Natural killer cell treated with Interleukin-12 subunit alpha and Interleukin-12 subunit beta and Interleukin-15 and Interleukin-18, amount 100 ng/mL, for 72 hours (primary cell): ENCODE measurements around the gene ZNF213. TPM values are rescaled to one million over a fixed set of nuclear protein-coding genes. Genes with fewer than 3 reads are reported as not detected.

Source experiments
- ATAC-seq, 2 donors: fragments of 150-1000 bp; cut with Tn5 transposase in 1 of 2; sonication (Bioruptor Pico), chemical (Tn5 transposase) in 1 of 2; 2 replicates each; pipeline ENCODE4 v1.10.0; 2021
- DNase-seq: peaks from one replicate; pipeline ENCODE4 v3.0.0; 2022; ENCODE audit warnings: low spot score
- H3K27ac Mint-ChIP-seq, 2 donors: 1 replicate in 1 of 2; 2 replicates in 1 of 2; pipeline ENCODE4 v1.8.0; 2022; ENCODE audit warnings: mixed read lengths in 2 of 2, mild to moderate bottlenecking in 1 of 2, moderate library complexity in 1 of 2
- H3K27me3 Mint-ChIP-seq, 2 donors: 1 replicate in 1 of 2; 2 replicates in 1 of 2; pipeline ENCODE4 v1.8.0; 2022; ENCODE audit warnings: mixed read lengths in 2 of 2
- H3K36me3 Mint-ChIP-seq: one replicate; pipeline ENCODE4 v1.8.0; 2022; ENCODE audit warnings: mixed read lengths
- H3K4me1 Mint-ChIP-seq, 2 donors: 1 replicate in 1 of 2; 2 replicates in 1 of 2; pipeline ENCODE4 v1.8.0; 2022; ENCODE audit warnings: low read depth in 2 of 2, mixed read lengths in 2 of 2, mild to moderate bottlenecking in 1 of 2
- H3K4me3 Mint-ChIP-seq: one replicate; pipeline ENCODE4 v1.8.0; 2022; ENCODE audit warnings: mixed read lengths
- H3K9me3 Mint-ChIP-seq: 2 replicates; pipeline ENCODE4 v1.8.0; 2022; ENCODE audit warnings: mixed read lengths
- total RNA-seq, 2 donors: library from RNA; stranded (reverse); gene quantifications; one replicate each; pipeline ENCODE4 v1.2.3, GENCODE V29; 2022

Gene ZNF213
- total RNA-seq, 2 donors from 2014 or later, result 8.5 to 11.6 TPM

DNA sequence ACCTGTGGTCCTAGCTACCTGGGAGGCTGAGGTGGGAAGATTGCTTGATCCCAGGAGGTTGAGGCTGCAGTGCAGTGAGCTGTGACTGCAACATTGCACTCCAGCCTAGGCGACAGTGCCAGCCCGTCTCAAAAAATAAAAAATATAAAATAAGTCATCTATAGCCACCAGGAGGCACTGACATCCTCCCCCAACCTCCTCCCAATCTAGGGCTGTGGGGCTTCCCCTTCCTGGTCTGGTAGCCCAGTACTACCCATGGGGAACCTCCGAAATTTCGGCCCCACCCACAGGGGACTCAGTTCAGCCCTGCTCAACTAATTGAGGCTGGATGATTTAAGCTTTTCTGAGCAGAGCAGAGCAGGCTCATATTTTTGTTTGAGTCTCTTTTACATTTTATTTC, 39.0 kb upstream of the ZNF213 start:
- Mint-ChIP-seq H3K27ac (peak overlapping the region; percentile 87 to 92), H3K4me1 (peaks cover 23 to 24% of the 10 kb centered on the region in 2 donors), H3K27me3 (no peaks in the 10 kb centered on the region), H3K36me3 (no peaks in the 10 kb centered on the region), H3K9me3 (no peaks in the 10 kb centered on the region), H3K4me3 (peak overlapping the region; percentile 12)
- ATAC-seq (peak; percentile 80), DNase-seq (peak; percentile 85)

DNA sequence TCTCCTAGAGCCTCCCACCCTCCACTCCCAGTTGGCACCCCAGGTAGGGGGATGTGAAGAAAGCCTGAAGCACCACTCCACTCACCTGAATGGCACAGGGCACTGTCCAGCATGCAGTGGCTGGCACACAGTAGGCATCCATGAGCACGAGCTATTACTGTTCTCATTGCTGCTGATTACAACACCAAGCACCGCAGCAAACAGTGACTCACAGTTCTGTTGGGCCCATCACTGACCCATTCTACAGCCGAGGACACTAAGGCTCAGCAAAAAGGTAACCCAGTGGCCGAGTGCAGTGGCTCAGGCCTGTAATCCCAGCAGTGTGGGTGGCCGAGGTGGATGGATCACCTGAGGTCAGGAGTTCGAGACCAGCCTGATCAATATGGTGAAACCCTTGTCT, 38.5 kb upstream of the ZNF213 start:
- Mint-ChIP-seq H3K4me3 (no peak overlapping the region), H3K27me3 (no peaks in the 10 kb centered on the region), H3K27ac (peak overlapping the region in 1 of 2 donors; percentile 92), H3K9me3 (no peaks in the 10 kb centered on the region), H3K36me3 (no peaks in the 10 kb centered on the region), H3K4me1 (peaks cover 24 to 28% of the 10 kb centered on the region in 2 donors)
- ATAC-seq (no peak), DNase-seq (no peak)

DNA sequence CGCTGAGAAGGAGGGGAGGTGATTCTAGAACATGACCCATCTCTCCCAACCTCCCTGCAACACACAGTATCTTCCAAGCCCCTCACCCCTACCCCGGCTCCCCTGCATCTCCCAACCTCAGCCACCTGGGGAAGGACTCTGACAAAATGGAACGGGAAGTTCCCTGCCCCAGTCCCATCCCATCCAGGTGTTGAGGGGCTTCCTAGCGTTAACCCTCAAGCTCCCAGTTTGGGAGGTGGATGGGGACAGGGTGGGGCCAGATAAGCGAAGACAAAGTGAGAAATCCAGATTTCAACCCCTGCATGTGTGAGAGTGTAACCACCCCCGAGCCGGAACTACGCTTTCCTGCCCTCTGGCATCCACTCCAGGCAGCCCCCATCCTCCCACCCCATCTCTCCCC, 37.6 kb upstream of the ZNF213 start:
- Mint-ChIP-seq H3K4me1 (peaks cover 29 to 34% of the 10 kb centered on the region in 2 donors), H3K27me3 (no peaks in the 10 kb centered on the region), H3K4me3 (no peak overlapping the region), H3K27ac (peak overlapping the region; percentile 29 to 76), H3K36me3 (no peaks in the 10 kb centered on the region), H3K9me3 (no peaks in the 10 kb centered on the region)
- DNase-seq, result no peak
- no peak for ATAC-seq

DNA sequence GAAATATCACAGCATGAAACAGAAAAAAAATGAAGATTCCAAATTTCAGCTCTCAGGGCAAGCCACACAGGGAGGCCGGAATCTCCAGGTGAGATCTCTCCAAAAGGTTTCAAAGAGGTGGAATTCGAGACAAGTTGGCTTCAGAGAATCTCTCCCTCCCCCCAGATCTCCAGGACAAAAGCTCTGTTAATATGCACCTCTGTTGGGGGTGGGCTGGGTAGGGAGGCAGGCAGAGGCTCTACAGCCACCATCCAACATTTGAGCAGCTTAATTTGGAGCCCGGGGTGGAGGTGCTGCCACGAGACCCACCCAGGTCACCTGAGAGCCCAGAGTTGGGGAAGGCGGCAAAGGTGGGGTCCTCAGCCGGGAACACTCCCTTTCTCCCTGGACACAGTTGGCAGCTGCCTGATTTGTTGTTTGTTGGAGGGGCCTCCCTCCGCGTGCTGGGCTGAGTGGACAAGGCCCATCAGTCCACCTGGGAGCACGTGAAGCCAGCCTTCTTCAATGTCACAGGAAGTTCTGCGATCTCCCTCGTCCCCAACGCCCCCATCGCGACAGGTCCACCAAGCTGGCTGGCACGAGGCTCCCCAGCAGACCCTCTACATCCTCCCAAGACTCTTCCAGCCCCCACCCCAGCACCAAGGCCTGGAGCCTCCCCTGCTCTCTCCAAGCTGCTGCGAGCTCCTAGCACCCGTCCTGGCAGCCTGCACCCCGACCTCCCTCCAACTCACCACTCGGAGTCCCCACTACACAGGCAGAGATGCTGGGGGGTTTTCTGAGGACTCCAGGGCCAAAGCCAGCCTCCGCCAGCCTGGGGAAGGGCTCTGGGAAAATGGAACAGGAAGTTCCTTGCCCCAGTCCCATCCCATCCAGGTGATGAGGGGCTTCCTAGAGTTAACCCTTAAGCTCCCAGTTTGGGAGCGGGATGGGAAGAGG, 36.1 kb upstream of the ZNF213 start, which contains the start of gene ZSCAN10:
ZSCAN10 (minus strand) TSS at position 836 of the 936 bp plus-strand sequence. CDS start 6,357 bp downstream, outside the sequence.
- no peaks in the 10 kb centered on the region for H3K36me3 Mint-ChIP-seq
- DNase-seq (no peak), ATAC-seq (no peak)
- peaks cover 34 to 42% of the 10 kb centered on the region in 2 donors for H3K4me1 Mint-ChIP-seq
- H3K27ac Mint-ChIP-seq, result peak within 1 kb of the TSS in 1 of 2 donors; percentile 95
- peak within 1 kb of the TSS; percentile 71 for H3K4me3 Mint-ChIP-seq
- no peaks in the 10 kb centered on the region for H3K27me3 Mint-ChIP-seq
- H3K9me3 Mint-ChIP-seq, result no peaks in the 10 kb centered on the region

DNA sequence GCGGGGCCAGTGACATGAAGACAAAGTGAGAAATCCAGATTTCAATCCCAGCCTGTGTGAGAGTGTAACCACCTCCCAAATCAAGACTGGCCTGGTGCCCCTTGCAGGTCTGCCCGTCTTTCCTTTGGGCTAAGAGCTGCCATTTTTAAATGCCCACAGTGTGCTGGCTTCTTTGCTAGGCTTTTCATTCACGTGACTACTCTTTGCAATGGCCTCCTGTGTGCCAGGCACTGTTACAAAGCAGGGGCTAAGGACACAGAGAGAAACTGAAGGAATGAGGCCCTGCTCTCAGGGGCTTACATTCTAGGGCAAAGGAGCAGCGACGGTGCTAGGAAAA, 35.5 kb upstream of the ZNF213 start:
- Mint-ChIP-seq H3K4me3 (peak overlapping the region; percentile 71), H3K27me3 (no peaks in the 10 kb centered on the region), H3K9me3 (no peaks in the 10 kb centered on the region), H3K36me3 (no peaks in the 10 kb centered on the region), H3K27ac (no peak overlapping the region), H3K4me1 (peaks cover 34 to 41% of the 10 kb centered on the region in 2 donors)
- DNase-seq (no peak), ATAC-seq (no peak)

DNA sequence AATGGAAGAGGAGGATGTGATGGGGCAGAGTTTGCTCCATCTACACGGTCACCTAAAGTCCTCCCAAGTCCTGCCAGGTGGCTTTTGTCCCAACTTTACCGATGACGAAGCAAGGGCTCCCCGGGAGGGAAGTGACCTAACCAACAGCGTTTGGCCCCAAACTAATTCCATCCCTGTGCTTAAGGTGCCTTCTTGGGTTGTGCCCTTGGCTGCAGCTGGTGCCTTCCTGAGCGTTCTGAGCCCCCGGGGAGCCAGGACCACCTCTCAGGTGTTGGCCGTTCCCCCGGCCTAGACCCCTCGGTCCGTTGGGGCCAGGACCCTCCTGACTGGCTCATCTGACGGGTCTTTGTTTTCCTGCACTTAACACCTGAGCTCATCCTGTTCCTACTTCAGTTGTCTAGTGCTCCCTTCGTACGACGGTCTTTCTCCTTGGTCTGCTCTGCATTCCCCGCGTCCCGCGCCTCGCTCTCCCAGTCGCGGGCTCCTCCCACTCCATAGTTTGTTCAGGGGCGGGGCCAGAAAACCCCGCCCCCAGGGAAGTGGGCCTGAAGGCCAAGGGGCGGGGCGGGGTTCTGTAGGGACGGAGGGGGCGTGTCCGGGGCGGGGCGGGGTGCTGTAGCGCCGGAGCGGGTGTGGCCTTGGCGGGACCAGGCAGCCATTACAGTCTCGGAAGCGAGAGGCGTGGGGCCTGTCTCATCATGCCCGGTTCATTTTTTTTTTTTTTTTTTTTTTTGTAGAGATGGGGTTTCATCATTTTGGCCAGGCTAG, 34.9 kb upstream of the ZNF213 start:
- peak overlapping the region; percentile 71 for H3K4me3 Mint-ChIP-seq
- peak; percentile 93 for DNase-seq
- H3K36me3 Mint-ChIP-seq, result no peaks in the 10 kb centered on the region
- H3K27me3 Mint-ChIP-seq, result no peaks in the 10 kb centered on the region
- peaks cover 28 to 35% of the 10 kb centered on the region in 2 donors for H3K4me1 Mint-ChIP-seq
- H3K9me3 Mint-ChIP-seq, result no peaks in the 10 kb centered on the region
- ATAC-seq, result peak; percentile 93 to 96
- H3K27ac Mint-ChIP-seq, result peak overlapping the region in 1 of 2 donors; percentile 95

DNA sequence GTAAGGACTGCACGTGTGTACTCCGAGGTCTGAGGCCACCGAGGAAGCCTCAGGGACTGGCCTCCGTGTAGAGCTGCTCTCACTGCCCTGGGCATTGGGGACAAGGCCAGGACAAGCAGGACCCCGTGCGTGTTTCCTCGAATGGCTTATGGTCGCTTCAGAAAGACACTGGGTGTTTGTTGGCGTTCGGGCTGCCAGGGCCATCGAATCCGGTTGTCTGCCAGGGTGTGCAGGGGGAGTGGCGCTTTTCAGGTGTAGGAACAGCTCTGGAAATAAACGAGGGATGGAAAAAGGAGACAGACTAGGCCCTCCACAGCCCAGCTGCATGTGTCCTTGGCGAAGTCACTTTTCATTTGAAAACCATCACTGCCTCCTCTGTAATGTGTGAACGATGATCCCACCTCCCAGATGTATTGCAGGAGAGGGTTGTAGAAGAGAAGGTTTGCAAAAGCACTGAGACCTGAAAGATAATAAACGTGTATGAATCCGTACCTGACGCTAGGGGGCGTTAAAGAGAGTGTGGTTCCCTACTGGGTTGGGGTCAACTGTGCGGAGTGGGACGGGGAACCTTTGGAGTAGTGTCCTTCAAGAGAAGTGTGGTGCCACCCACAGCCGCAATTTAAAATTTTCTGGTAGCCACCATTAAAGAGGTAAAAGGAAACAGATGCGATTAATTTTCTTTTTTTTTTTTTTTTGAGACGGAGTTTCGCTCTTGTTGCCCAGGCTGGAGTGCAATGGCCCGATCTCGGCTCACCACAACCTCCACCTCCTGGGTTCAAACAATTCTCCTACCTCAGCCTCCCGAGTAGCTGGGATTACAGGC, 33.6 kb upstream of the ZNF213 start:
- peak overlapping the region; percentile 70 for H3K4me3 Mint-ChIP-seq
- peaks cover 35 to 36% of the 10 kb centered on the region in 2 donors for H3K4me1 Mint-ChIP-seq

DNA sequence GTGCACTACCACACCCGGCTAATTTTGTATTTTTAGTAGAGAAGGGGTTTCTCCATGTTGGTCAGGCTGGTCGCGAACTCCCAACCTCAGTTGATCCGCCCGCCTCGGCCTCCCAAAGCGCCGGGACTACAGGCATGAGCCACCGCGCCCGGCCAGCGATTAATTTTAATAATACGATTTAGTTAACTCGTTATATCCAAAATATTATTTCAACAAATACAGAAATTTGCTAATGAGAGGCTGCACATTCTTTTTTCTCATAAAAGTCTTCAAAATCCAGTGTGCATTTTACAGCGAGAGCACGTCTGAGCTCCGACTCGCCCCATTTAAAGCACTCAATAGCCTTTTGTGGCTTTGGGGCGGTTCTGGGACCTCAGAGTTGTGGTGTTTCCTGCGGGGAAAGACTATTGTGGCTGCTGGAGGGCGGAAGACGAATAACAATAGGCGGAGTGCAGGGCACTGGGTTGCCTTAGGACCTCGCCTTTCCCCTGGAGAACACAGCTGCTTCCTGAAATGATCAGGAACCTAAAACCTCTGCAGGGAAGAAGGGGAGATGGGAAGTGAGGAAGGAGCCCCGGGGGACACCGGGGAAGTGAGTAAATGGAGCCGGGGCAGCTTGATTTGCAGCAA, 32.9 kb upstream of the ZNF213 start:
- peaks cover 38% of the 10 kb centered on the region in 2 donors for H3K4me1 Mint-ChIP-seq
- no peaks in the 10 kb centered on the region for H3K36me3 Mint-ChIP-seq
- no peaks in the 10 kb centered on the region for H3K27me3 Mint-ChIP-seq
- H3K27ac Mint-ChIP-seq, result peak overlapping the region; percentile 73 to 95
- ATAC-seq (no peak), DNase-seq (peak; percentile 71)
- H3K9me3 Mint-ChIP-seq, result no peaks in the 10 kb centered on the region
- H3K4me3 Mint-ChIP-seq, result peak overlapping the region; percentile 73

More for the DNA sequence above, 33.6 kb upstream of the ZNF213 start:
- H3K9me3 Mint-ChIP-seq, result no peaks in the 10 kb centered on the region
- no peaks in the 10 kb centered on the region for H3K27me3 Mint-ChIP-seq
- ATAC-seq (peak in 1 of 2 donors; percentile 35), DNase-seq (peak; percentile 77)
- H3K36me3 Mint-ChIP-seq, result no peaks in the 10 kb centered on the region
- H3K27ac Mint-ChIP-seq, result peak overlapping the region; percentile 73 to 95

DNA sequence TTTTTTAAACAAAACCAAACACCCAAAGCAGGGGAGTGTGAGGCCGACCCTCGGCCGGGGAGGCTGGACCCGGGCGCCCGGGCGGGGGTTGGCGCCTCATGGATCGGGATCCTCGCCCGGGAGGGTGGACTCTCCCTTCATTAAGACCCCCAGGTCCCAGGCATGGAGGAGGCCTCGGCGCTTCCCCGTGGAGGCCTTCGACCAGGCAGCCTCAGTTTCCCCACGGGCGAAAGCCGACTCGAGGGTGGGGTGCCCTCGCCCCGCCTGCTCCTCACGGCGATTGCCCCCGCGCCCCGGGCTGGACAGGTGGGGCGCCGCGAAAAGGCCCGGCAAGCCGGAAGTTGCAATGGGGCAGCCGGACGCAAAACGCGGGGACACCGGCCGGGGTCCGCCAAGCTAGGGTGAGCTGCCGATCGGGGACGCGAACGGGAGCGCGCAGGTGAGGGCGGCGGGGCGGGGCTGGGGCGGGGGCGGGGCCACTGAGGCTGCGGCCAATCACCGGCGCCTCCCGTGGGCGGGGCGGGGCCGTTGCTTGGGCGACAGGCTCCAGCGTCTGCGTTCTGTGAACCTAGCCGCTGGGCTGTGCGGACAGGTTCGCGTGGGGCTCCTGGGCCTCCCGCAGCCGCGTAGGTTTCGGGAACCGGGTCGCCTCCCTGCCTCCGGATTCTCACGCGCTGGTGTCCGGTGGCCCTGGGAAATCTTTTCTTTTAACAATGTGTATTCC, 28.5 kb upstream of the ZNF213 start:
- Mint-ChIP-seq H3K4me3 (peak overlapping the region; percentile 87), H3K36me3 (no peaks in the 10 kb centered on the region), H3K9me3 (no peaks in the 10 kb centered on the region), H3K4me1 (peaks cover 27 to 29% of the 10 kb centered on the region in 2 donors), H3K27ac (peak overlapping the region; percentile 89 to 96), H3K27me3 (no peaks in the 10 kb centered on the region)
- DNase-seq (peak; percentile 94), ATAC-seq (peak; percentile 96 to 97)

DNA sequence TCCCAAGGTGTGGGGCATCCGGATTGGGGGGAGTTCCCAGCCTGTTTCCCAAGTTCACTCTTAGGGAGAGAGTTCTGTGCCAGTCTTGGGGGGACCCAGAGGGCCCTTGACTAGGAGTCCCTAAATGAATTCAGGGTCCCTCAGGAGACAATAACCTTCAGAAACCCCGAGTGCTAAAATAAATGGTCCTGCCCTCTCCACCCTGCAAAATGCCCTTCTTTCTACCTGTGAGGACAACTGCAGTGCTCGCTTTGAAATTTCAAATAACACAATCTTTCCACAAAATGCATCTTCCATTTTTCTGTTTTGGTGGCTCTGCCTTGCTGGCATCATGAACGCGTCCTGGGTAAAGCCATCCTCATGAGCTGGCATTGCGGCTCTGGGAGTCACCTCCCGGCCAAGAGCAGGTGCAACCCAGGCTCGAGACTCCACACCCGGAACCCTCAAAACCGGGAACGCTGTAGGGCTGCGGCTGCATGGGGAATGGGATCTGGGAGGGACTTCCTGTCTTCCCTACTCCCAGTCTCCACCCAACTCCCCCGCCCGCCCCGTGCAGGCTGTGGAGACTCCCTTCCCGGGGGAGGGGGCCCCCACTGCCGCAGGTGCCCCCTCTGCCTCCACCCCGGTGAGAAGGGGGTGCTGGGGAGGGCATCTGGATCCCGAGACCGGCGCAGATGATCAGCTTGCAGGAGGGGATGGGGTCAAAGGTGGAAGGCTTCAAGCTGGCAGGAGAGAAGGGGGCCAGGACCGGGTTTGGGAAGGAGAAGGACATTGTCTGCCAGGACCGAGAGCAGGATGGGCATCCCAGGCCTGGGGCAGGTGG, 22.6 kb upstream of the ZNF213 start, which contains the start of gene ZNF205:
ZNF205 (plus strand) TSS at position 529 of the 823 bp plus-strand sequence. CDS start 845 bp downstream, outside the sequence.
- H3K4me1 Mint-ChIP-seq, result peaks cover 2 to 7% of the 10 kb centered on the region in 2 donors
- H3K36me3 Mint-ChIP-seq, result no peaks in the 10 kb centered on the region
- H3K27ac Mint-ChIP-seq, result no peak within 1 kb of the TSS
- no peak within 1 kb of the TSS for H3K4me3 Mint-ChIP-seq
- peaks cover 0 to 3% of the 10 kb centered on the region in 2 donors for H3K27me3 Mint-ChIP-seq
- ATAC-seq (no peak), DNase-seq (no peak)
- H3K9me3 Mint-ChIP-seq, result no peaks in the 10 kb centered on the region

DNA sequence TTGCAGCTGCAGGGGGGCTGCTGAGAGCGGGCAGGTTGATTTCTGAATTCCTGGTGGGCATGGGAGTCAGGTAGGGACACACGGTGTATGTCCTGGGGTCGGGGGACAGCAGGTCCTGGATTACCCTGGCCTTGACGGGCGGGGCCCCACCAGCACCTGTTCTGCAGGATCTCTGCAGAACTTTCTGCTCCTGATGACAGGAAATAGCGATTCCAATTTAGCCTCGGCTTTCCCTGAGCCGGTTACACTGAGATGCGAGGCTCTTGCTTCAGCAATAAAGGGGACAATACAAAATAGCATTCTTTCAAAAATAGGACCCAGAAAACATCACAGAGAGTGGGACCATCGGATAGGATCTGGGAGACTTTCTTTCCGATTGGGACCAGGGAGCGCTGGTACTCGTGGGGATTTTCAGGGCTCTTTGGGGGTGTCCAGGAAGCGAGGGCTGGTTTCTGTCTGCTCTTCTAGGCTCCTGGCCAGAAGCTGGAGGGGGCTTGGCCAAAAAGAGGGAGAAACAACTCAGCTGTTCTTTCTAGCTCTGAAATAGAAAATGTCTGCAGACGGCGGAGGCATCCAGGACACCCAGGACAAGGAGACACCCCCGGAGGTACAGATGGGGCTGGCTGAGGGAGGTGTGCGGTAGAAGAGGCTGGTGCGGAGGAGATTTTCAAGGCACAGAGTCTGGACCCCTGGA, 21.8 kb upstream of the ZNF213 start:
- no peaks in the 10 kb centered on the region for H3K36me3 Mint-ChIP-seq
- H3K4me1 Mint-ChIP-seq, result peaks cover 0 to 4% of the 10 kb centered on the region in 2 donors
- no peak for ATAC-seq
- peaks cover 0 to 3% of the 10 kb centered on the region in 2 donors for H3K27me3 Mint-ChIP-seq
- H3K27ac Mint-ChIP-seq, result no peak overlapping the region
- DNase-seq, result no peak
- H3K9me3 Mint-ChIP-seq, result no peaks in the 10 kb centered on the region
- no peak overlapping the region for H3K4me3 Mint-ChIP-seq
